GM06990 (cell line): ENCODE results near the gene HERC2.
"Not testable (repeated sequence)": the region's sequence is repeated elsewhere in the genome, so short reads cannot be mapped to it uniquely, and the experiment has no call there.

Experiments used
- DNase-seq: peaks from one replicate; pipeline ENCODE4 v3.0.0-alpha.2; 2011; ENCODE audit not compliant: insufficient read length; ENCODE audit errors: extremely low read depth
- H3K27me3 ChIP-seq: replicated peaks from 2 replicates; pipeline ENCODE4 v1.6.0; 2011; ENCODE audit warnings: low read length; ENCODE audit not compliant: control insufficient read depth, insufficient read depth
- H3K36me3 ChIP-seq: 2 replicates; pipeline ENCODE4 v1.5.1; 2011; ENCODE audit warnings: low read length; ENCODE audit not compliant: control insufficient read depth, insufficient read depth
- H3K4me3 ChIP-seq: replicated peaks from 2 replicates; pipeline ENCODE4 v1.5.1; 2011; ENCODE audit warnings: low read depth, mild to moderate bottlenecking, control low read depth, low read length
- CTCF ChIP-seq: IDR thresholded peaks from 2 replicates; pipeline ENCODE4 v1.5.1; 2011; ENCODE audit warnings: low read length, control low read depth, mild to moderate bottlenecking, inconsistent platforms; ENCODE audit not compliant: insufficient read depth, poor library complexity, severe bottlenecking

The HERC2 gene

GRCh38 chr15:28260317-28260716 is 61.7 kb downstream of the HERC2 start:
- H3K36me3 ChIP-seq: peaks cover 24% of the 10 kb centered on the region
- TF ChIP-seq CTCF: no peak

GRCh38 chr15:28255965-28256364 is 66.0 kb downstream of the HERC2 start:
- TF ChIP-seq CTCF: no peak
- Histone ChIP-seq H3K4me3 (no peak overlapping the region), H3K36me3 (peaks cover 7% of the 10 kb centered on the region), H3K27me3 (no peaks in the 10 kb centered on the region)
- DNase-seq: no peak

More at GRCh38 chr15:28260317-28260716, 61.7 kb downstream of the HERC2 start:
- no peak overlapping the region for H3K4me3 ChIP-seq
- H3K27me3 ChIP-seq: no peaks in the 10 kb centered on the region
- no peak for DNase-seq

- DNase-seq: no peak
- peaks cover 7% of the 10 kb centered on the region for H3K36me3 ChIP-seq
- peak overlapping the region; percentile 18; the same call in 1 of the 2 replicates for H3K4me3 ChIP-seq
- no peak for TF ChIP-seq CTCF
- H3K27me3 ChIP-seq: no peaks in the 10 kb centered on the region
Measured at GRCh38 chr15:28252831-28253230, 69.1 kb downstream of the HERC2 start.

GRCh38 chr15:28246605-28247004 is 75.4 kb downstream of the HERC2 start:
- peaks cover 8% of the 10 kb centered on the region for H3K36me3 ChIP-seq
- DNase-seq: no peak
- H3K27me3 ChIP-seq: no peaks in the 10 kb centered on the region
- no peak overlapping the region for H3K4me3 ChIP-seq
- TF ChIP-seq CTCF: no peak

- H3K4me3 ChIP-seq: no peak overlapping the region
- TF ChIP-seq CTCF: no peak
- no peak for DNase-seq
- no peaks in the 10 kb centered on the region for H3K27me3 ChIP-seq
- peaks cover 8% of the 10 kb centered on the region for H3K36me3 ChIP-seq
Measured at GRCh38 chr15:28243901-28244300, 78.1 kb downstream of the HERC2 start.

GRCh38 chr15:28243399-28243798 is 78.6 kb downstream of the HERC2 start:
- no peak overlapping the region for H3K4me3 ChIP-seq

GRCh38 chr15:28238296-28238695 is 83.7 kb downstream of the HERC2 start:
- not testable (repeated sequence) for H3K36me3 ChIP-seq, H3K27me3 ChIP-seq, H3K4me3 ChIP-seq, DNase-seq

More at GRCh38 chr15:28243399-28243798, 78.6 kb downstream of the HERC2 start:
- H3K27me3 ChIP-seq: no peaks in the 10 kb centered on the region
- TF ChIP-seq CTCF: no peak
- no peak for DNase-seq
- peaks cover 8% of the 10 kb centered on the region for H3K36me3 ChIP-seq

- not testable (repeated sequence) for H3K36me3 ChIP-seq, H3K27me3 ChIP-seq, H3K4me3 ChIP-seq, DNase-seq
Measured at GRCh38 chr15:28231743-28232142, 90.2 kb downstream of the HERC2 start.
